Fibroblast of villous mesenchyme (primary cell): ENCODE measurements around the gene CDYL2. TPM values are rescaled to one million over a fixed set of nuclear protein-coding genes. Genes with fewer than 3 reads are reported as not detected.
A peak's percentile ranks its signal among the peaks of the same experiment; 100 is the strongest.

Source experiments
- DNase-seq: peaks from one replicate; pipeline ENCODE4 v3.0.0-alpha.2; 2010; ENCODE audit warnings: low read depth
- H3K4me3 ChIP-seq: 2 replicates; pipeline ENCODE4 v1.5.1; 2011; ENCODE audit warnings: low read depth, mild to moderate bottlenecking, low read length
- CTCF ChIP-seq: IDR thresholded peaks from 2 replicates; pipeline ENCODE4 v1.5.1; 2012; ENCODE audit warnings: low read depth, mild to moderate bottlenecking, low read length; ENCODE audit not compliant: insufficient read depth
- total RNA-seq: library from RNA; depleted of rRNA; stranded (reverse); fragments of >200 nt; gene quantifications from 2 replicates; pipeline ENCODE4 v1.2.3, GENCODE V29; 2012

CDYL2 gene
- total RNA-seq, 1 donor: 14.2 TPM

- H3K4me3 ChIP-seq: no peak overlapping the region
- peak; percentile 79 for DNase-seq
- TF ChIP-seq CTCF: no peak
Observed at GRCh38 chr16:80569440-80570105, 234.8 kb downstream of the CDYL2 start.

GRCh38 chr16:80564394-80564793 is 240.0 kb downstream of the CDYL2 start:
- DNase-seq: no peak
- no peak overlapping the region for H3K4me3 ChIP-seq
- TF ChIP-seq CTCF: no peak

- no peak overlapping the region for H3K4me3 ChIP-seq
- TF ChIP-seq CTCF: no peak
- DNase-seq: no peak
Observed at GRCh38 chr16:80563066-80563465, 241.3 kb downstream of the CDYL2 start.

- H3K4me3 ChIP-seq: no peak overlapping the region
- no peak for TF ChIP-seq CTCF
- no peak for DNase-seq
Observed at GRCh38 chr16:80559369-80559768, 245.0 kb downstream of the CDYL2 start.

GRCh38 chr16:80557037-80557436 is 247.4 kb downstream of the CDYL2 start:
- DNase-seq: no peak
- H3K4me3 ChIP-seq: no peak overlapping the region
- TF ChIP-seq CTCF: no peak

GRCh38 chr16:80556481-80556880 is 247.9 kb downstream of the CDYL2 start:
- no peak for TF ChIP-seq CTCF
- H3K4me3 ChIP-seq: no peak overlapping the region
- no peak for DNase-seq

- no peak overlapping the region for H3K4me3 ChIP-seq
- no peak for DNase-seq
- no peak for TF ChIP-seq CTCF
Observed at GRCh38 chr16:80554033-80554432, 250.4 kb downstream of the CDYL2 start.
